K562 (cell line): ENCODE data around the gene LAMA5. TPM values are rescaled to one million over a fixed set of nuclear protein-coding genes. Genes with fewer than 3 reads are reported as not detected.

Experiments used
- AFF1 ChIP-seq, 2 experiments: fragments of 450-650 bp; IDR thresholded peaks; 2 replicates each; pipeline ENCODE4 v1.6.1; 2018; ENCODE audit warnings: mild to moderate bottlenecking in 2 of 2, low read depth in 1 of 2; ENCODE audit not compliant: partially characterized antibody in 2 of 2
- ATF4 ChIP-seq: fragments of 450-650 bp; formaldehyde crosslinking; IDR thresholded peaks from 2 replicates; pipeline ENCODE4 v1.4.0; 2022; ENCODE audit warnings: mild to moderate bottlenecking, moderate library complexity
- CTBP1 ChIP-seq: fragments of 450-650 bp; IDR thresholded peaks from 2 replicates; pipeline ENCODE4 v1.6.1; 2016; ENCODE audit warnings: borderline replicate concordance
- GTF2F1 ChIP-seq: IDR thresholded peaks from 2 replicates; pipeline ENCODE4 v1.6.1; 2011; ENCODE audit warnings: low read depth, low read length, improper control_type of control experiment
- MBD2 ChIP-seq: sonication (generic); IDR thresholded peaks from 2 replicates; pipeline ENCODE4 v1.6.1; 2016; ENCODE audit warnings: low read depth, borderline replicate concordance
- NCOR1 ChIP-seq: fragments of 450-650 bp; IDR thresholded peaks from 2 replicates; pipeline ENCODE4 v1.6.1; 2016; ENCODE audit warnings: mild to moderate bottlenecking, moderate library complexity
- POU5F1 ChIP-seq: fragments of 150-350 bp; IDR thresholded peaks from 2 replicates; pipeline ENCODE4 v1.6.1; 2014; ENCODE audit warnings: borderline replicate concordance, low read length, low read depth, mild to moderate bottlenecking; ENCODE audit not compliant: partially characterized antibody
- REST ChIP-seq, 2 experiments: fragments of 450-650 bp; formaldehyde crosslinking in 1 of 2; IDR thresholded peaks; 2 replicates each; pipeline versions ENCODE4 v1.4.0 to v1.6.1; 2014 to 2020; ENCODE audit warnings: mild to moderate bottlenecking in 2 of 2, borderline replicate concordance in 1 of 2, low read depth in 1 of 2
- STAG1 ChIP-seq: sonication (generic); formaldehyde crosslinking; IDR thresholded peaks from 2 replicates; pipeline ENCODE4 v1.5.0; 2020; ENCODE audit warnings: missing genetic modification reagents, borderline replicate concordance
- TEAD1 ChIP-seq, 2 experiments: fragments of 450-650 bp in 1 of 2; sonication (generic) in 1 of 2; formaldehyde crosslinking; IDR thresholded peaks; 2 replicates each; pipeline versions ENCODE4 v1.4.0 to v1.8.0; 2020 to 2022; ENCODE audit warnings: mild to moderate bottlenecking in 2 of 2, missing genetic modification reagents in 1 of 2
- polyA plus RNA-seq, 8 experiments: library from polyadenylated mRNA; depleted of rRNA in 4 of 8; stranded (reverse) in 5 of 8; unstranded in 3 of 8; fragments of >200 nt; fragmentation: Nextera tagmentation in 2 of 8; fragmentation: Illumina TruSeq in 1 of 8; extraction: Ambion mirVana in 2 of 8; extraction: Trizol in 1 of 8; gene quantifications; 2 replicates each; pipeline versions ENCODE4 v1.2.1 to v1.2.3, GENCODE V29; 2011 to 2014; ENCODE audit warnings: inconsistent platforms in 1 of 8, missing spikeins in 1 of 8
- total RNA-seq, 7 experiments: library from RNA; depleted of rRNA in 6 of 7; stranded (reverse); fragments of >200 nt in 6 of 7; fragmentation: Illumina TruSeq in 2 of 7; extraction: Trizol in 2 of 7; gene quantifications; 2 replicates each; pipeline versions ENCODE4 v1.2.1 to v1.2.3, GENCODE V29; 2011 to 2021; ENCODE audit warnings: low replicate concordance in 1 of 7
- TF ChIP-seq, protein P1 (sequence below): IDR thresholded peaks from 2 replicates; pipeline ENCODE4 v1.6.1; 2012; ENCODE audit warnings: low read depth, low read length, improper control_type of control experiment, borderline replicate concordance

Gene LAMA5
- total and polyA plus RNA-seq, 9 of the 15 experiments (the other 6 are each of a cell fraction or from before 2014, with no cell fraction given), result 0.31 to 101 (median 7.8) TPM

- peak; percentile 85 for TF ChIP-seq REST (IDR thresholded peaks at IDR 0.05; ENCODE audit: borderline replicate concordance)
- TF ChIP-seq REST (CRISPR knock-in tag; IDR thresholded peaks at IDR 0.05; ENCODE audit: low read depth), result no peak
- peak; percentile 47; the same call in 1 of the 2 replicates for TF ChIP-seq ATF4 (CRISPR knock-in tag)
- peak; percentile 25; the same call in 1 of the 2 replicates for TF ChIP-seq NCOR1
- no peak for TF ChIP-seq GTF2F1
- peak; percentile 79; the same call in 1 of the 2 replicates for TF ChIP-seq STAG1 (CRISPR knock-in tag)
- no peak for TF ChIP-seq POU5F1
- TF ChIP-seq TEAD1 (CRISPR knock-in tag; IDR thresholded peaks at IDR 0.05), result 0 out of 4 replicates have a peak, but pooled peaks of 1 of the 2 experiments have one; percentile 14
- TF ChIP-seq, protein P1, sequence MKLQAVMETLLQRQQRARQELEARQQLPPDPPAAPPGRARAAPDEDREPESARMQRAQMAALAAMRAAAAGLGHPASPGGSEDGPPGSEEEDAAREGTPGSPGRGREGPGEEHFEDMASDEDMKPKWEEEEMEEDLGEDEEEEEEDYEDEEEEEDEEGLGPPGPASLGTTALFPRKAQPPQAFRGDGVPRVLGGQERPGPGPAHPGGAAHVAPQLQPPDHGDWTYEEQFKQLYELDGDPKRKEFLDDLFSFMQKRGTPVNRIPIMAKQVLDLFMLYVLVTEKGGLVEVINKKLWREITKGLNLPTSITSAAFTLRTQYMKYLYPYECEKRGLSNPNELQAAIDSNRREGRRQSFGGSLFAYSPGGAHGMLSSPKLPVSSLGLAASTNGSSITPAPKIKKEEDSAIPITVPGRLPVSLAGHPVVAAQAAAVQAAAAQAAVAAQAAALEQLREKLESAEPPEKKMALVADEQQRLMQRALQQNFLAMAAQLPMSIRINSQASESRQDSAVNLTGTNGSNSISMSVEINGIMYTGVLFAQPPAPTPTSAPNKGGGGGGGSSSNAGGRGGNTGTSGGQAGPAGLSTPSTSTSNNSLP, result no peak
- TF ChIP-seq MBD2, result peak; percentile 45; the same call in 1 of the 2 replicates
- TF ChIP-seq AFF1 (IDR thresholded peaks at IDR 0.05; ENCODE audit: low read depth in 1 of 2, partially characterized antibody in 2 of 2), result peak in 1 of 2 experiments; percentile 83
- peak; percentile 30; the same call in 1 of the 2 replicates for TF ChIP-seq CTBP1
These were observed 65.3 kb downstream of the LAMA5 start (continued) for GRCh38 chr20:62301773-62302340.
